CMK (cell line): ENCODE measurements around the gene KRT37.

Source experiments
- DNase-seq: peaks from one replicate; pipeline ENCODE4 v3.0.0-alpha.2; 2010; ENCODE audit warnings: low read depth

KRT37 gene

DNA sequence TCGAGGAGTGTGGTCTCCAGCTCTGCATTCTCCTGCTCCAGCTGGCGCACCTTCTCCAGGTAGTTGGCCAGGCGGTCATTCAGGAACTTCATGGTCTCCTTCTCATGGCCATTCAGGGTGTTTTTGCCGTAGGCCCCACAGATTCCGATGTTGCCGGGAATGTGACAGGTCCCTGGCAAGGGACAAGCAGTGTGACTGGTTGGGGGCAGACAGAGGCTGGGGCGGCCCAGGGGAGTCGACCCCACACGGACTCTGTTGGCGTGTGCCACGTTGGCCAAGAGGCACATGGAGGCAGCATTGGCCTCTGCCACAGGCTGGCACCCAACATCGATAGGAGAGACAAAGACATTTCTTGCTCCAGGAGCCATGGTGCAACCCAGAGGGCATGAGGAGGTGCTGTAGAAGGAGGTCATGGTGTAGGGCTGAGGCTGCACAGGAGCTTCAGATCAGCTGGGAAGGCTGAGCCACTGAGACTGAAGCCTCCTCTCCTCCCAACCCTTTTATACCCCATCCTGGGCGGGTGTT, at the start of gene KRT37:
Gene KRT37 (minus strand): TSS at position 475 of the 525 bp plus-strand sequence. CDS start 62 bp downstream, at position 413.
- no peak for DNase-seq

DNA sequence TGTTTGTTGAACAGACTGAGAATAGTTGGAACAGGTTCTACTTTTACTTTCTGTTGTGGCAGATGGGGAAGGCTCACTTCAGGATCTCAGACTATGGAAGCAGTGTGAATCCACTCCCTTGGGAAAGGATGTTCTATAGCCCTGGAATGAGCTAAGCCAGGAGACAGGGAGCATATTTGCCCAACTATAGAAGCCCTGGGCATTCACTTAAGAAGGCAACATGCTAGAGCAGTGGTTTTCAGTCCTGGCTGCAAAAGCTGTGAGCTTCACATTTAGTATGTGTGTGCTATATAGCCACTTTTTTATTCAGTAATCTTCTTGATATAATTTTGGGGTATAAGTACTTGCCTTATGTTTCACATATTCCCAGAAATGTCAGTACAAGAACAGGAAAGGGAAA, 44.0 kb upstream of the KRT37 start:
- DNase-seq: no peak

DNA sequence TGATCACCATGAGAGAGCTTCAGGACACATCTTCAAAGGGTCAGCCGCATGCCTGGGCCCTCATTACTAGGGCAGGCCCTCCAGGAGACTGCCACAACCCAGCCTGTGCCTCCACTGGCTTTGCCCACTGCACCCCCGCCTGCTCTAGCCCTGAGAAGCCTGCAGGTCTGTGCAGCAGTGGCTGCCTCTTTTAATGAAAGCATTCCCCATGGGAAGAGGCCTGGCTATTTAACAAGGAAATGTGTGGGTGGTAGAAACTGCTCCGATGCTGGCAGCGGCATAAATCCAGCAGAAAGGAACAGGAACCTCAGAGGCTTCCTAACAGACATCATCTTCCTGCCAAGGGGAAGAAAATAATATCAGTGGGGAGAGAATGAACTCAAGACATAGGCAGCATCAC, 43.2 kb upstream of the KRT37 start:
- no peak for DNase-seq

DNA sequence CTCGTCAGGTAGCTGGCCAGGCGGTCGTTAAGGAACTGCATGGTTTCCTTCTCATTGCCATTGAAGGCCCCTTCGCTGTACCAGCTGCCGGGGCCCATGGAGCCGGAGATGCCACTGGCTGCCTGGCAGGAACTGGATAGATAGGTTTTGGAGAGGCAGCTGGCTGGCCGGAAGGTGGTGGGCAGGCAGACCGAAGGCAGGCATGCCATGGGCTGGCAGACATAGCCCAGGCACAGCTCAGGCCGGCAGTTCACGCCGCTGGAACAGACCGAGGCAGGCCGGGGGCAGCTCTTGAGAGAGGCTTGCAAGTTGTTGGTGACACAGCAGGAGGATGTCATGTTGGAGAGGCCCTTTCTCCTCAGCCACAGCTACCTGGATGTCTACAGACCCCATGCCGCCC, 42.6 kb upstream of the KRT37 start, which contains the start of gene KRT32:
Gene KRT32 (minus strand): TSS at position 399 of the 400 bp plus-strand sequence. CDS start 61 bp downstream, at position 338.
- DNase-seq: no peak

DNA sequence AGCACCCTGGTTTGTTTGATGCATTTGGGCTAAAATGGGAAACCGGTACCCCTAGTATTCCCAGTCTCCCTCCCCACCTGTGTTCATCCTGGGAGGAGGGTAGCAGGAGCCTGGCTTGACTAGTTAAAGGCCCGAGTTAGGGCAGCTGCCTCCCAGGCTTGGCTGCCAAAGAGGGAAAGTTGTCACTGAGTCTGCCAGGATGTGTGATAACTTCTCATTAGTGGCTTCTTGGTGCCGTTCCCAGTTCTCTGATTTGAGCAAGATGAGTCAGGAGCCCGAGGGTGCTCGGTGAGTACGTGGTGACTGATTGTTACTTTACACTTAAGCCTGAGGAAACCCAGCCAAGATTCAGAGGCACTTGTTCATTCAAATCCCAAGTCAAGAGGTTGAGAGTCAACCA, 40.3 kb upstream of the KRT37 start:
- DNase-seq: no peak

GRCh38 chr17:41464173-41464572, 39.8 kb upstream of the KRT37 start:
- DNase-seq: no peak

DNA sequence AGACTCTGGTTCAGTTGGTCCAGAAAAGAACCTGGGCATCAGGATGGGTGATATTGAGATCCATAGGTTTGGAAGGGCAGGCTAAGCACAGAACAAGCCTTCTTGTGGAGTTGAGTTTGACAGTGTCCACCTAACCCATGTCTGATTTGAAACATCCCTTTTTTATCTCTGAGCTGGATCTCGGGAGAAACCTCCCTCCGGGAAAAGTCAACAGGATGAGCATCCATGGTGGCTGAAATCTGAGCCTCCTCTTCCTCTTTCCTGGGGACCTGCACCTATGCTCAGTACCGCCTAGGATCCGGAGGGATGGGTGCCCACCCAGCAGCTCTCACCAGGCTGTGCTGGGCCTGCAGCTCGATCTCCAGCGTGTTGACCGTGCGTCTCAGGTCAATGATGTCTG, 39.4 kb upstream of the KRT37 start:
- DNase-seq: no peak

DNA sequence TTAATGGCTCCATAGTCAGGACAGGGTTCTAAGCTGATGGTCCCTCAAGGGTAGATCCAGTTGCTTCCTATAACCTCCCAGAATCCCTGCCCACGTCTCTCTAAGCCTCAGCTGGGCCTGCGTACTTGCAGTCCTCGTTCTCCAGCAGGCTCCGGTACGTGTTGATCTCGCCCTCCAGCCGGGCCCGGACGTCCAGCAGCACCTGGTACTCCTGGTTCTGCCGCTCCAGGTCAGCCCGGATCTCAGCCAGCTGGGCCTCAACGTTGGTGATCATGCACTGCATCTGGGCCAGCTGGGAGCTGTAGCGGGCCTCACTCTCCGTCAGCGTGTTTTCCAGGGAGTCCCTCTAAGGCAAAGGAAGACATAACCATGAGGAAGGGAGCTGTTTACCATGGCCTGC, 38.3 kb upstream of the KRT37 start:
- no peak for DNase-seq

- no peak for DNase-seq
Measured at GRCh38 chr17:41457676-41458075, 33.3 kb upstream of the KRT37 start.

- no peak for DNase-seq
Measured at GRCh38 chr17:41456204-41456603, 31.8 kb upstream of the KRT37 start.

GRCh38 chr17:41455236-41455635, 30.9 kb upstream of the KRT37 start:
- DNase-seq: no peak

- DNase-seq: no peak
Measured at GRCh38 chr17:41453066-41453465, 28.7 kb upstream of the KRT37 start.

GRCh38 chr17:41452281-41452680, 27.9 kb upstream of the KRT37 start:
- DNase-seq: no peak

DNA sequence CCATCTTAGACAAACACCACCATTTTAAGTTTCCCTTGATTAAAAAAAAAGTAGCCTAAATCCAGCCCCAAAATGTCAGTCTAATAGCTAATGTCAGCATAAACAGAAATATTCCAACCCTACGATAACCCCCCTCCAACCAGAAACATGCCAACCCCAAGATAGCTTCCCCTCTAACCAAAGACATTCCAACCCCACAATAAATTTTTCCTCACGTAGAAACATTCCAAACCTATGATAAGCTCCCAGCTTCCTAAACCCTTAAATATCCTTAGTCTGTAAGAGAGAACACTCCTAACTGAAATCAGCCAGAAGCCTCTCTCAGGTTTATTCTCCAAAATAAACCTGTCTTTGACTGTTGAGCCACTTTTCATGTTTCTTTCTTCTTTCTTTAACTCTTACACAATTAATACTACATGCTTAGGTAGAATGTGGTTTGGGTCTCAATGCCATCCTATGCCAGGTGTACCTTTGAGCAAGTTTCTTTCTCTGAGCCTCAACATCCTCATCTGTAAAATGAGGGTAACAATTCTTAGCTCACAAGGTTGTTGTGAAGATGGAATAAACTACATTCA, 26.9 kb upstream of the KRT37 start:
- DNase-seq: no peak

DNA sequence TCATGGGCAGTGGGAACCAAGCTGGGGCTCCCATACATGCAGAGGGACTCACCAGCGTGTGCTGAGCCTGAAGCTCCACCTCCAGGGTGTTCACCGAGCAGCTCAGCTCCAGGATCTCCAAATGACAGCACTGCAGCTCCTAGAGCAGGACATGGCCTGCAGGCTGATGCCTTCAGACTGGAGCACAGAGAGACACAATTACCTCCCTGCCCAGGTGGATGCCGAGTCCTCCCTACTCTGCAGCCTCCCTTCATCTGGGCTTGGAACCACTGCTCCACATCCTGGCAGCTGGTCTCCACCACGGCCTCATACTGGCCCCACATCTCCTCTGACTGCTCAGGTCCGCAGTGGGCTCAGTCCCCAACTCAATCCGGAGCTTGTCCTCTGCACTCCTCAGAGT, 24.6 kb upstream of the KRT37 start:
- no peak for DNase-seq

- no peak for DNase-seq
Measured at GRCh38 chr17:41448506-41448905, 24.1 kb upstream of the KRT37 start.

- no peak for DNase-seq
Measured at GRCh38 chr17:41446806-41447205, 22.4 kb upstream of the KRT37 start.

GRCh38 chr17:41444640-41445039, 20.3 kb upstream of the KRT37 start:
- no peak for DNase-seq

DNA sequence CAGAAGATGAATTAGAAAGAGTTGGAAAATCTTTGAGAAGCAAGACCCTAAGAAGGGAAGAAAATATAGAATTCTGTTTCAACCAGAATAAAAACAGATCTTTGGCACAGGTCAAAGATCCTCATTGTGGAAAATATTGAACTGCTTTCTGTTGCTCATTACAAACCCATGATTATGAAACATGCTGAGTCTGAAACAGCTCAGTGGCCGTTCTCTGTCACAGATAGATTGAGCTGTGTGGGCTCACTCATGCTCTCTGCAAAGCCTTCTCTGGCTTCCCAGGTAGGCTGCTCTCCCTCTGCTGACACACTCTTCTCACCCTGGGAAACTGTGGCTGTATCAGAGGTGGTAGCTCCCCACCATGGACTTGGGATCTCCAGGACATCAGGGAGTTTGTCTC, 19.8 kb upstream of the KRT37 start:
- DNase-seq: no peak

GRCh38 chr17:41442739-41443138, 18.4 kb upstream of the KRT37 start:
- no peak for DNase-seq

DNA sequence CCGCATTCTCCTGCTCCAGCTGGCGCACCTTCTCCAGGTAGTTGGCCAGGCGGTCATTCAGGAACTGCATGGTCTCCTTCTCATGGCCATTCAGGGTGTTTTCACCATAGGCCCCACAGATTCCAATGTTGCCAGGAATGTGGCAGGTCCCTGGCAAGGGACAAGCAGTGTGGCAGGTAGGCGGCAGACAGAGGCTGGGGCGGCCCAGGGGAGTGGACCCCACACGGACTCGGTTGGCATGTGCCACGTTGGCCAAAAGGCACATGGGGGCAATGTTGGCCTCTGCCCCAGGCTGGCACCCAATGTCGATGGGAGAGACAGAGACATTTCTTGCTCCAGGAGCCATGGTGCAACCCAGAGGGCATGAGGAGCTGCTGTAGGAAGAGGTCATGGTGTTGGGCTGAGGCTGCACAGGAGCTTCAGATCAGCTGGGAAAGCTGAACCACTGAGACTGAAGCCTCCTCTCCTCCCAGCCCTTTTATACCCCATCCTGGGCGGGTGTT, 16.2 kb upstream of the KRT37 start, which contains the start of gene KRT38:
Gene KRT38 (minus strand): TSS at position 453 of the 503 bp plus-strand sequence. CDS start 62 bp downstream, at position 391.
- DNase-seq: no peak

DNA sequence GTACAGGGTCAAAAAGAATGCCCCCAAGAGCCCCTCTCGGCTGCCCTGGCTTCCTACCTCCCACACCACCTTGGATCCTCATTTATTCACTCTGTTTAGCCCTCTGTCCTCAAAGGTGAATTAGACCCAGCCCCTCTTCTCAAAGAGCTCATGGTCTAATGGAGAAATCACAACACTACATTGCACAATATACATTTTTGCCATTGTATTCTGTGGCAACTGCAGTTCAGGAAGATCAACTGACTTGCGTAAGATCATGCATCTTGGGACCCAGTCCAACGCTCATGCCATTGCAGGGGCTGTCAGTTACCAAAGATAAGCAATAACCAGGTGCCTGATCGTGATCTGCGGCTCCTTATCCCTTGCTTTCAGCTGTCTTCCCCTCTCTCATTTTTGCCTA, 15.0 kb upstream of the KRT37 start:
- DNase-seq: no peak

- no peak for DNase-seq
Measured at GRCh38 chr17:41437769-41438168, 13.4 kb upstream of the KRT37 start.

DNA sequence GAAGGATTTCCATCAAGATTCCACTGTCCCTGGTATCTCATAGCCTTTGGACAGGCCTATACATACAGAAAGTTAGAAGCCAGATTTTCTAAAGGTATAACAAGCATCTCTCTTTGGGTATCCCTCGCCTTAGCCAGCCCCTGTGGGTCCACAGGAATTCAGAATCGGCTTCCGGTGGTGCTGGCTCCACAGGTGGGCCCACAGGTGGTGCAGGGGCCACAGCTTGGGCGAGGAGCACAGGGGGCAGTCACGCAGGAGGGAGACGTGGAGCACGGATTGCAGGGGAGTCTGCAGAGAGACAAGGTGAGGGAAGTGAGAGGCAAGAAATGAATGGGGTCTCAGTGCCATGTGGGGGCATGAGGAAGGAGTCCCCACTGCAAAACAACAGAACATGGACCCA, 12.9 kb upstream of the KRT37 start:
- DNase-seq: no peak
